Pancreas (tissue), 10 donors: ENCODE measurements around the gene ASZ1. TPM values are rescaled to one million over a fixed set of nuclear protein-coding genes. Genes with fewer than 3 reads are reported as not detected.
"Not testable (repeated sequence)": the region's sequence is repeated elsewhere in the genome, so short reads cannot be mapped to it uniquely, and the experiment has no call there.

Experiments
- ATAC-seq, 4 donors: fragments of 200-7000 bp; cut with Tn5 transposase; one replicate each; pipeline versions ENCODE4 v1.8.0 to v1.9.1; 2020; ENCODE audit warnings: mild to moderate bottlenecking in 4 of 4, moderate library complexity in 4 of 4
- DNase-seq, 6 donors: peaks; one replicate each; pipeline ENCODE4 v3.0.0-alpha.2; 2020
- FAIRE-seq: peaks from 2 replicates; lab custom pipeline; 2012; peaks lifted over from hg19 to GRCh38; lab: Jason Lieb, UNC
- H3K27ac ChIP-seq, 4 donors: fragments of 200-600 bp; sonication (generic); 1 replicate in 3 of 4; 2 replicates in 1 of 4; pipeline versions ENCODE4 v1.5.0 to v1.8.0; 2020
- H3K27me3 ChIP-seq, 4 donors: fragments of 200-600 bp; one replicate each; pipeline ENCODE4 v1.8.0; 2021
- H3K36me3 ChIP-seq, 3 donors: fragments of 200-600 bp; sonication (generic) in 1 of 3; one replicate each; pipeline versions ENCODE4 v1.5.0 to v1.8.0; 2020 to 2021
- H3K4me1 ChIP-seq, 3 donors: fragments of 200-600 bp; one replicate each; pipeline ENCODE4 v1.8.0; 2021
- H3K4me3 ChIP-seq, 4 donors: fragments of 200-600 bp; sonication (generic) in 2 of 4; one replicate each; pipeline versions ENCODE4 v1.5.0 to v1.8.0; 2020 to 2021
- H3K9me3 ChIP-seq, 4 donors: fragments of 200-600 bp; one replicate each; pipeline ENCODE4 v1.8.0; 2021
- CTCF ChIP-seq, 4 donors: fragments of 200-600 bp; sonication (generic) in 3 of 4; IDR thresholded peaks; one replicate each; pipeline versions ENCODE4 v1.5.0 to v1.8.0; 2021; ENCODE audit warnings: antibody characterized with exemption in 4 of 4
- WGBS, 2 donors: extraction: QIAGEN DNeasy Blood & Tissue Kit; methylation state at CpG; one replicate each; pipeline ENCODE4 v1.1.7; 2013; 5-methylcytosine and 5-hydroxymethylcytosine counted together
- intact Hi-C, 3 donors: fragments of 100-400 bp; cut with DNase I; formaldehyde crosslinking; loops; one replicate each; pipeline versions ENCODE4 v1.11.1 to v1.14.2; 2022
- polyA plus RNA-seq, 2 donors: library from polyadenylated mRNA; stranded (reverse); fragments of 200-250 nt; gene quantifications; one replicate each; pipeline ENCODE4 v1.2.3, GENCODE V29; 2013
- total RNA-seq, 6 donors: library from RNA; stranded (reverse); fragmentation: NEBNext Ultra II Directional in 4 of 6; extraction: Animal tissue kit (Norgen Biotek cat#: 25700) in 4 of 6; gene quantifications; one replicate each; pipeline versions ENCODE4 v1.2.1 to v1.2.4, GENCODE V29; 2021 to 2023
- donor health status: healthy with polysubstance abuse.
- donor health status: DM: no; HTN: no; CAD: no; lungs with moderate emphysema.
- donor health status: DM: no; HTN: no; CAD: no.
- donor health status: control.
- donor health status: control.
- donor health status: Bipolar disorder and iron deficiency.
- donor health status: DM: yes; HTN: yes; CAD: no.
- donor health status: DM: no; HTN: no; CAD: no.
- donor health status: DM: no; HTN: no; CAD: no.
- donor health status: DM: yes; HTN: yes; CAD: no.

Gene ASZ1
- total and polyA plus RNA-seq, 8 donors = not detected

- no peak for FAIRE-seq
Observed at GRCh38 chr7:117444646-117445045, 17.4 kb upstream of the ASZ1 start.

GRCh38 chr7:117435475-117436043, 8.3 kb upstream of the ASZ1 start:
- no peak for FAIRE-seq
- intact Hi-C loops = no loop called here
- WGBS, 2 donors = 39 to 45% methylated on average over 2 of the region's 2 CpGs
- Histone ChIP-seq H3K36me3 (no peaks in the 10 kb centered on the region), H3K27ac (peak overlapping the region in 2 of 4 donors; percentile 66 to 73), H3K4me1 (no peaks in the 10 kb centered on the region), H3K4me3 (no peak overlapping the region), H3K9me3 (no peaks in the 10 kb centered on the region), H3K27me3 (no peaks in the 10 kb centered on the region)
- DNase-seq = no peak
- ATAC-seq = peak; percentile 76 to 94 (median 93)
- no peak for TF ChIP-seq CTCF (IDR thresholded peaks at IDR 0.05)

More at GRCh38 chr7:117444646-117445045, 17.4 kb upstream of the ASZ1 start:
- 63 to 64% methylated on average over 1 of the region's 1 CpG for WGBS, 2 donors
- Histone ChIP-seq H3K36me3 (no peaks in the 10 kb centered on the region), H3K27me3 (no peaks in the 10 kb centered on the region), H3K9me3 (no peaks in the 10 kb centered on the region), H3K4me3 (no peak overlapping the region), H3K4me1 (no peaks in the 10 kb centered on the region), H3K27ac (peak overlapping the region; percentile 2 to 68 (median 35))
- DNase-seq (no peak), ATAC-seq (no peak)
- TF ChIP-seq CTCF (IDR thresholded peaks at IDR 0.05) = no peak
- intact Hi-C loops = no loop called here

- Histone ChIP-seq H3K27ac (no peak overlapping the region), H3K4me3 (no peak overlapping the region), H3K4me1 (no peaks in the 10 kb centered on the region), H3K27me3 (no peaks in the 10 kb centered on the region), H3K36me3 (no peaks in the 10 kb centered on the region), H3K9me3 (no peaks in the 10 kb centered on the region)
- DNase-seq = no peak
- WGBS, 2 donors = 63 to 76% methylated on average over 3 of the region's 3 CpGs
- ATAC-seq = no peak
- intact Hi-C loops = no loop called here
- TF ChIP-seq CTCF (IDR thresholded peaks at IDR 0.05) = no peak
- FAIRE-seq = no peak
Observed at GRCh38 chr7:117424090-117424829, 3.0 kb downstream of the ASZ1 start.

- H3K36me3 ChIP-seq, FAIRE-seq, H3K4me3 ChIP-seq, intact Hi-C loops, H3K9me3 ChIP-seq, H3K27ac ChIP-seq, DNase-seq, ATAC-seq, H3K27me3 ChIP-seq: not testable (repeated sequence)
- H3K4me1 ChIP-seq = peaks cover 0 to 10% (median 0%) of the 10 kb centered on the region in 3 donors
- WGBS, 2 donors = 85 to 86% methylated on average over 1 of the region's 1 CpG
Observed at GRCh38 chr7:117414591-117414990, 12.7 kb downstream of the ASZ1 start.

GRCh38 chr7:117412946-117413559, 14.2 kb downstream of the ASZ1 start:
- ATAC-seq (peak in 1 of 4 donors; percentile 13), DNase-seq (no peak), FAIRE-seq (no peak)
- no peak for TF ChIP-seq CTCF (IDR thresholded peaks at IDR 0.05)
- H3K4me1 ChIP-seq = peaks cover 0 to 10% (median 0%) of the 10 kb centered on the region in 3 donors
- no peak overlapping the region for H3K4me3 ChIP-seq
- intact Hi-C loops = no loop called here
- WGBS, 2 donors = 37 to 41% methylated on average over 3 of the region's 3 CpGs
- no peaks in the 10 kb centered on the region for H3K36me3 ChIP-seq
- H3K27ac ChIP-seq = no peak overlapping the region
- H3K27me3 ChIP-seq = peaks cover 0 to 4% (median 0%) of the 10 kb centered on the region in 4 donors
- H3K9me3 ChIP-seq = no peaks in the 10 kb centered on the region
